Activated T-cell treated with anti-CD3 and anti-CD28 coated beads, Interleukin-2, amount 50 U/mL, for 1 hour (primary cell): ENCODE data around the gene PHF20.
"Not testable (repeated sequence)": the region's sequence is repeated elsewhere in the genome, so short reads cannot be mapped to it uniquely, and the experiment has no call there.

Source experiments
- DNase-seq: peaks from one replicate; pipeline ENCODE4 v3.0.0-alpha.2; 2020

PHF20 gene

GRCh38 chr20:35739294-35740163 lies 32.3 kb upstream of the PHF20 start:
- no peak for DNase-seq

DNA sequence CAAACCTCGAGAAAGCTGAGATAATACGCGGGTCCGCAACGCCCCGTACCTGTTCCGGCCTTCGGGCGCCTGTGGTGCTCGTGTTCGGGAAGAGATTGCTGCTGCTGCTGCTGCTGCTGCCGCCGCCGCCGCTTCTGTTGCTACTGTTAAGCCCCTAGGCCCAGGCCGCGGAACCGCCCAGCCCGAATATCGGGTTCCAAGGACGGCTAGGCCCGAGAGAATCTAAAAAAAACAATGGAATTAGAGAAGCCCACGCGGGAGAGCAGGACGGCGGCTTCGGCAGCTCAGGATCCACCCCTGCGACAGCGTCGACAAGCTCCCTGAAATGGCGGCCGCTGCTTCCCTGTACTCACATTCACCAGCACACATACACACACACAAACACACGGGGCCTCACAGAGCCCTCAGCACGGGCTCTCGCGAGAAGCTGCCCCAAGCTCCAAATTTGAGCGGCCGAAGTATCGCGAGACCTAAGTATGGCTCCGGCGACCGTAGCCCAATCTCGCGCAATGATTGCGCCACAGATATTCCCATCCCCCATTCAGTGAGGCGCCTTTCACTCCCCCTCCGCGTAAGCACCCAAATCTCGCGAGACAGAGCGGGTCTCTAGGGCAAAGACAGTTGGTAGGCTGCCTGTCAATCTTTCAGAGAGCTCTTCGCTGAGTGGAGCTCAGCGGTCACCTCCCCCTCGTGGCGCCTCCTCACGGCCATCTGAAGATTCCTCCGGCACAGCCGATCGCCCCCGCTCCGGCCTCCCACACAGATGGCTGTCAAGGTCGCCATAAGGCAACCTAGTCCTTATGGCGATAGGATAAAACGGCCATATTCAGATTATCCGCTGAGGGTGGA lies 29.7 kb upstream of the PHF20 start, which contains the start of gene RBM39:
RBM39 (minus strand) TSS at position 369 of the 849 bp plus-strand sequence. CDS start 1,386 bp downstream, outside the sequence.
- DNase-seq: peak; percentile 96

DNA sequence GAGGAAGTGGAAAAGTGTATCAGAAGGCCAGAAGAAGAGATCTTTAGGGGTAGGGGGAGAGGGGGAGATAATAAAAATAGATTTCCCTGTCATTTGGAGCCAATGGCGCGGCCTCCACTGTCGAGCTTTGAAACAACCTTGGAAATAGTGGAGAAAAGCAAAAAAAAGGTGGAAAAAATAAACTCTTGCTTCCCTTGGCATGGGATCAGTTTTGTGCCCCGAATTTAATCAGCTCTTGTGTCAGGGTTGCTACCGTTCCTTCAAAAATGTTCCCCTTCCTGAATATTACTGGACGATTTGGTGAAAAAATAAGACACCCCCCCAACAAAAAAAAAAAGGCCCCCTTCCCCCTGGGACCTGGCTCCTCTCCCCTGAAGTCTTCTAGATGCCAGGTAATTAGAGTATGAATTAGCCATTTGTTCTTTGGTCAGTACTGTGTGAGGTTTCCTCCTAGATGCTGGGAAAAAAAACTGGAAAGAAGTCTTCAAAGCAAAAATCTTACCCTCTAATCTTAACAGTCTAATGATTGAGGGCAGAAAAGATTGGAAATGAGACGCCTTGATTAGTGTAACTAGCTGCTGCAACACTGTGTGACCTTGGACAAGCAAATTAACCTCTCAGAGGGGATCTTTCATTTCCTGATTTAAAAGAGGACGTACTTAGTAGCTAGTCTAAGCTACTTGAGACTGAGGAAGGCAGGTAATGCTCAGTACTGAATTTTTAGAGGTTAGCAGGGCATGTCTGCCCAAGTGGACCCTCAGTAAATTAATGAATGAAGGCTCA lies 28.9 kb upstream of the PHF20 start:
- no peak for DNase-seq

DNA sequence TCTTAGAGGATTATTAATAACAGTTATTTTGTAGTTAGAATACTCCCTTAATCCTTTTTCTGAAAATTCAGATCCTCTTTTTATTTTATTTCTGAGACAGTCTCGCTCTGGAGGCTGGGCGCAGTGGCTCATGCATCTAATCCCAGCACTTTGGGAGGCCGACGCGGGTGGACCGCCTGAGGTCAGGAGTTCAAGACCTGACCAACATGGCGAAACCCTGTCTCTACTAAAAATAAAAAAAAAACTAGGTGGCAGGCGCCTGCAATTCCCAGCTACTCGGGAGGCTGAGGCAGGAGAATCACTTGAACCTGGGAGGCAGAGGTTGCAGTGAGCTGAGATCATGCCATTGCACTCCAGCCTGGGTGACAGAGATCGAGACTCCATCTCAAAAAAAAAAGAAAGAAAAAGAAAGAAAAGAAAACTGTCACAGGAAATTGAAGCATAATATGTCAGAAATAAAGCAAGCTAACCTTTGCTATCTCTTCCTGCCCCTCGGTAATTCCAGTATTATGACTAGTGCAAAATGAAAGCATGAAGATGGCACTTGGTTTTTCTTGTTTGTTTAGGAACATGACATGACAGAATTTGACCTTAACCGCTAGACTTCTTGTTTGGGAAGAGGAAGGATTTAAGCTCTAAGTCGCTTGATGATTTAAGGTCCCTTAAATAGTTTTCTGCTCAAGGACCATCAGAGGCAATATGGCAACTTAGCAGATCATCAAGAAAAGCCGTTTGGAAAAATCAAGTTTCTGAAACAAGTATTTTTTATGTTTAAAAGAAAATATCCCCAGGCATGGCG lies 27.9 kb upstream of the PHF20 start:
- DNase-seq: no peak

- not testable (repeated sequence) for DNase-seq
Observed at GRCh38 chr20:35744492-35744841, 27.3 kb upstream of the PHF20 start.

- no peak for DNase-seq
Observed at GRCh38 chr20:35750611-35751010, 21.2 kb upstream of the PHF20 start.

DNA sequence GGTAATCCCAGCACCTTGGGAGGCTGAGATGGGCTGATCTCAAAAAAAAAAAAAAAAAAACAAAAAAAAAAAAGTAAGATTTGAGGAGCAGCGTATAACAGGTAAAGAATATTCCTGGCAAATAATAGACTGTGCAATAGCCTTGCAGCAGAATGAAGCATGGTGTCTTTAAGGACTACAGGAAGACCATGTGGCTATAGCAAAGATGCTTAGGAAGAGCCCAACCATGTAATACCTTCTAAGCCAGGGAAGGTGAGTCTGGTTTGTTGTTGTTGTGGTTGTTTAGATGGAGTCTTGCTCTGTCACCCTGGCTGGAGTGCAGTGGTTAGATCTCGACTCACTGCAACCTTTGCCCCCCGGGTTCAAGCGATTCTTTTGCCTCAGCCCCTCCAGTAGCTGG lies 15.4 kb upstream of the PHF20 start:
- no peak for DNase-seq

DNA sequence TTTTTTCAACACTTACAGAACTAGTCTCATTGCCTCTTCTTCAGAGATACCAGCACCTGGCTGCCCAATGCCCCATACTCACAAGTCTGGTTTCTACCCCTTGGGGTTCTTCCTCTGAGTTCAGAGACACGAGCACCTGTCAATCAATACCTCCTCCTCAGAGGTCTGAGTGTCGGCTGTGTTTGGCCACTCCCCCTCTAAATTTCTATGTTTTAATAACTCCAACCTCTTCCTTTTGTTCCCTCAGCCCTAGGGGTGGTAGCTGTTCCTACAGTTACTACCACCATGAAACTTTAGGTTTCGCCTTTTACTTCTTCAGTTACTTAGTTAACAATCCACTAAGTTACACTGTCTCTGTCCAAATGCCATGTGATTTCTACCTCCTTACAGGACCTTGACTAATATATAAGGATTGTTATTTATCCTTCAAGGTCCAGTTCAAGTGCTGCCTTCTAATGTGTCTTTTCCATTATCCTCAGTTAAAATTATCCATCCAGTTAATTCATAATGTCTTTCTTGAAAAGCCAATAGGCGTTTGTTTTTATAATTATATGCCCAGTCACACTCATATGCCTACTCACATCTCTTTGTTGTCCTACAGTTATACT lies 14.6 kb upstream of the PHF20 start:
- no peak for DNase-seq

DNA sequence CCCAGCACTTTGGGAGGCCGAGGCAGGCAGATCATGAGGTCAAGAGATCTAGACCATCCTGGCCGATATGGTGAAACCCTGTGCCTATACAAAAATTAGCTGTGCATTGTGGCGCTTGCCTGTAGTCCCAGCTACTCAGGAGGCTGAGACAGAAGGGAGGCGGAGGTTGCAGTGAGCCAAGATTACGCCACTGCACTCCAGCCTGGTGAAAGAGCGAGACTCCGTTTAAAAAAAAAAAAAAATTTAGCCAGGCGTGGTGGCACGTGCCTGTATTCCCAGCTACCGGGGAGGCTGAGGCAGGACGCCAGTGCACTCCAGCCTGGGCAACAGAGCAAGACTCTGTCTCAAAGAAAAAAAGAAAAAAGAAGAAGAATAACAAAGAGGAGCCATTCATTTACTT lies 10.3 kb upstream of the PHF20 start:
- not testable (repeated sequence) for DNase-seq

DNA sequence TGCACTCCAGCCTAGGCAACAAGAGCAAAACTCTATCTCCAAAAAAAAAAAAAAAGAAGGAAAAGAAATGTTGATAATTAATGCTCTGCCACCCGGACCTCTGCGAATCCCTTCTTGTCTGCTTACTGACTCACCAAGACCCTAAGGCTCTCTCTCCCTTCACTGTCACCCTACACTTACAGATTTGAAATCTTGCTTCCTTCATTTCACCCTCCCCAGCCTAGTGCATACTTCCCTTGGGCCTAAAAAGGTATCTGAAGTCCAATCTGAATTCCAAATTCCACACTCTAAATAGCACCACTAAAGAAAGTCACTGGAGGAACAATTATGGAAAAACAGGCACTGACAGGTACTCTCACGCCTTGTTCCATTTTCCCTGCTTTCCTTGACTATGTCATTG lies 9.4 kb upstream of the PHF20 start:
- no peak for DNase-seq

GRCh38 chr20:35764936-35765335 lies 6.9 kb upstream of the PHF20 start:
- not testable (repeated sequence) for DNase-seq

DNA sequence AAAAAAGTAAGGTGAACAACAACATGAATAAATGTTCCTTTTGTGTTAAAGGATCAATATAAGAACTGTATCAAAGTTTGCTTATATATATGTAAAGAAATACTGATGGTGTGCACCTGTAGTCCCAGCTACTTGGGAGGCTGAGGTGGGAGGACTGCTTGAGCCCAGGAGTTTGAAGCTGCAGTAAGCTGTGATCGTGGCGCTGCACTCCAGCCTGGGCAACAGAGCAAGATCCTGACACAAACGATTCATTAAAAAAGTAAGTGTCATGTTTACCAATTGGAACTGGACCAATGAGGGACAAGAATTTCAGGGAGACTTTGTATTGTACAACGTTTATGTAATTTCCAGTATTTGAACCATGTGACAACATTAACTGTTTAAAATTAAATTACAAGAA lies 5.0 kb upstream of the PHF20 start:
- no peak for DNase-seq

- DNase-seq: peak; percentile 61
Observed at GRCh38 chr20:35767683-35768481, 3.9 kb upstream of the PHF20 start.

GRCh38 chr20:35768731-35769664 lies 2.8 kb upstream of the PHF20 start:
- peak; percentile 46 for DNase-seq

DNA sequence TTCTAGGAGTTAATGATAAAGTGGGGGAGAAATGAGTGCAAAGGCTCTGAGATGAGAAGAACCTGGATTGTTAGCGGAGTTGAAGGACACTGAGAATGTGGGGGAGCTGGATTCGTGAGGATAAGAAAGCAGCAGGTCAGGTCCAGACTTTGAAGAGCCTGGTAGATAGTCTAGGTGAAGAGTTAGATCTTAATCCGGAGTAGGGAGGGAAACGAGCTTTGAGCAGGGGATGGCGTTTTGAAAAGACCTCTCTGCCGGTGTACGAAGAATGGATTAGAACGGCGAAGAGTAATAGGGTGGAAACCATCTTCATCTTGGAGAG lies 487 bp upstream of the PHF20 start:
- no peak for DNase-seq

DNA sequence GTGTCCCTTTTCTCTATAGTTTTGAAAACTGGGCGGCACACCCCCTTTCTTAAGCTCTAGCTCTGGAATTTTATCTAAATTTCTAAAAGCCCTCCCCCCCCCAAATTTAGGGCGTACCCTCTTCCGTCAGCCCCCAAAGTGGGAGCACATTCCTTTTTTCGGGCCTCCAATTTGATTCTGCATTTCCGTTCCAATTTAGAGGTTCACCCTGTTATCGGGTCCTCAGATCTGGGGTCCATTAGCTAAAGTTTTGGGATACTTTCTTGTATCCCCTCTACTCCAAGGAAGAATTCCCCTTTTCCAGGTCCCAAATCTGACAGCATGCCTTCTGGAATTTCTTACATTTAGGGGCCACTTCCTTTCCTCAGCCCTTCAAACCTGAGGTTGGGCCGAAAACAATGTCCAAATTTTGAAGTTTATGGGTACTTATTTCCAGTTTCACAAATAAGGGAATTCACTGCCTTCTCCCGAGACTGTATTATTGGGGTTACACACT lies 796 bp downstream of the PHF20 start:
- DNase-seq: no peak

- DNase-seq: peak; percentile 20
Observed at GRCh38 chr20:35773154-35773751, 1.4 kb downstream of the PHF20 start.

GRCh38 chr20:35774391-35774790 lies 2.6 kb downstream of the PHF20 start:
- no peak for DNase-seq

- no peak for DNase-seq
Observed at GRCh38 chr20:35776513-35777101, 4.8 kb downstream of the PHF20 start.
